Adipose tissue (tissue), 3 donors: ENCODE data around the gene NR2F2. TPM values are rescaled to one million over a fixed set of nuclear protein-coding genes. Genes with fewer than 3 reads are reported as not detected.

ENCODE experiments used
- H3K27ac ChIP-seq: one replicate; pipeline ENCODE4 v1.5.1; 2013; ENCODE audit warnings: low read depth, low read length
- WGBS, 3 donors: extraction: QIAGEN DNeasy Blood & Tissue Kit; methylation state at CpG; one replicate each; pipeline ENCODE4 v1.1.7; 2013; 5-methylcytosine and 5-hydroxymethylcytosine counted together
- polyA plus RNA-seq, 3 donors: library from polyadenylated mRNA; stranded (reverse); fragments of 200-250 nt; gene quantifications; one replicate each; pipeline ENCODE4 v1.2.3, GENCODE V29; 2013
- donor health status: healthy with polysubstance abuse.
- donor health status: Bipolar disorder and iron deficiency.
- donor health status: healthy.

NR2F2 gene
- polyA plus RNA-seq, 3 donors: 9.7 to 33.5 (median 31.4) TPM

GRCh38 chr15:96338074-96338765, 7.7 kb downstream of the NR2F2 start:
- no peak overlapping the region for H3K27ac ChIP-seq

GRCh38 chr15:96338766-96339618, 8.5 kb downstream of the NR2F2 start:
- WGBS, 3 donors: 4 to 15% (median 6%) methylated on average over 7 of the region's 7 CpGs
- H3K27ac ChIP-seq: peak overlapping the region; percentile 48

More at GRCh38 chr15:96338074-96338765, 7.7 kb downstream of the NR2F2 start:
- 15 to 40% (median 20%) methylated on average over 5 of the region's 5 CpGs for WGBS, 3 donors

GRCh38 chr15:96339619-96340347, 9.3 kb downstream of the NR2F2 start:
- H3K27ac ChIP-seq: no peak overlapping the region
- 3 to 7% (median 4%) methylated on average over 8 of the region's 8 CpGs for WGBS, 3 donors

- WGBS, 3 donors: 2 to 5% (median 4%) methylated on average over 11 of the region's 11 CpGs
- H3K27ac ChIP-seq: no peak overlapping the region
Measured at GRCh38 chr15:96340348-96340597, 9.8 kb downstream of the NR2F2 start.

GRCh38 chr15:96340598-96341512, 10.4 kb downstream of the NR2F2 start:
- peak overlapping the region; percentile 19 for H3K27ac ChIP-seq
- WGBS, 3 donors: 1 to 2% (median 2%) methylated on average over 58 to 63 of the region's 63 CpGs

GRCh38 chr15:96341513-96342405, 11.3 kb downstream of the NR2F2 start:
- peak overlapping the region; percentile 29 for H3K27ac ChIP-seq
- 13 to 55% (median 13%) methylated on average over 41 of the region's 41 CpGs for WGBS, 3 donors

GRCh38 chr15:96342406-96343112, 12.1 kb downstream of the NR2F2 start:
- H3K27ac ChIP-seq: peak overlapping the region; percentile 29
- 15 to 51% (median 16%) methylated on average over 16 of the region's 16 CpGs for whole genome bisulfite sequencing, 3 donors

GRCh38 chr15:96343113-96344059, 12.9 kb downstream of the NR2F2 start:
- peak overlapping the region; percentile 62 for H3K27ac ChIP-seq
- WGBS, 3 donors: 15 to 67% (median 24%) methylated on average over 47 of the region's 47 CpGs

GRCh38 chr15:96344060-96344705, 13.7 kb downstream of the NR2F2 start:
- H3K27ac ChIP-seq: peak overlapping the region; percentile 62
- WGBS, 3 donors: 22 to 59% (median 34%) methylated on average over 29 to 31 of the region's 31 CpGs

- 23 to 43% (median 24%) methylated on average over 21 to 22 of the region's 22 CpGs for WGBS, 3 donors
Measured at GRCh38 chr15:96344706-96345559, 14.4 kb downstream of the NR2F2 start.

GRCh38 chr15:96345560-96346399, 15.3 kb downstream of the NR2F2 start:
- WGBS, 3 donors: 2 to 15% (median 3%) methylated on average over 47 of the region's 47 CpGs
- H3K27ac ChIP-seq: peak overlapping the region; percentile 88

More at GRCh38 chr15:96344706-96345559, 14.4 kb downstream of the NR2F2 start:
- peak overlapping the region; percentile 88 for H3K27ac ChIP-seq

- WGBS, 3 donors: 19 to 68% (median 26%) methylated on average over 6 of the region's 6 CpGs
- H3K27ac ChIP-seq: no peak overlapping the region
Measured at GRCh38 chr15:96346409-96346970, 16.0 kb downstream of the NR2F2 start.
